GM21423 (cell line): ENCODE results near the gene RAC3.

ENCODE experiments used
- ATAC-seq: cut with Tn5 transposase; IDR thresholded peaks from one replicate; pipeline ENCODE4 v1.9.1; 2021; ENCODE audit warnings: mild to moderate bottlenecking, moderate library complexity; ENCODE audit not compliant: unreplicated experiment

RAC3 gene

DNA sequence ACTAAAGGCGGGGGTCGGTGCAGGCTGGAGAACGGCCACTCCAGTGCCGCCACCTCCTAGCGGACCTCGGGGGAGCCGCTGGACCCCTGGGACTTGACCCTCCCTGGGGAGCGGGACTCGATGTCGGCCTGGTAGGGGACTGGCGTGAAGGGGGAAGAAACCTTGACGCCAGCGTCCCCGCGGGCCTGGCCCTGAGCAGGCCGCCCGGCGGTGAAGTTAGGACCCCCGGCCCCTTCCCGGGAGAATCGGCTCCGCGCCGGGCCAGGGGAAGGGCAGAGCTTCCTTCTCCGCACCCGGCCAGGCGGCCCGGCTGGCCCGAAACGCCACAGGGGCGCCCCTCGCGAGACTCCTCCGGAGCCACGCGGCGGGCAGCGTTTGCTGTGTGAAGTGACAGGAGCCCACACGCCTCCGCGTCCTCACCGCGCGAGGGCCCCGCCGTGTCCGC is 33.7 kb downstream of the RAC3 start:
- ATAC-seq: no peak

DNA sequence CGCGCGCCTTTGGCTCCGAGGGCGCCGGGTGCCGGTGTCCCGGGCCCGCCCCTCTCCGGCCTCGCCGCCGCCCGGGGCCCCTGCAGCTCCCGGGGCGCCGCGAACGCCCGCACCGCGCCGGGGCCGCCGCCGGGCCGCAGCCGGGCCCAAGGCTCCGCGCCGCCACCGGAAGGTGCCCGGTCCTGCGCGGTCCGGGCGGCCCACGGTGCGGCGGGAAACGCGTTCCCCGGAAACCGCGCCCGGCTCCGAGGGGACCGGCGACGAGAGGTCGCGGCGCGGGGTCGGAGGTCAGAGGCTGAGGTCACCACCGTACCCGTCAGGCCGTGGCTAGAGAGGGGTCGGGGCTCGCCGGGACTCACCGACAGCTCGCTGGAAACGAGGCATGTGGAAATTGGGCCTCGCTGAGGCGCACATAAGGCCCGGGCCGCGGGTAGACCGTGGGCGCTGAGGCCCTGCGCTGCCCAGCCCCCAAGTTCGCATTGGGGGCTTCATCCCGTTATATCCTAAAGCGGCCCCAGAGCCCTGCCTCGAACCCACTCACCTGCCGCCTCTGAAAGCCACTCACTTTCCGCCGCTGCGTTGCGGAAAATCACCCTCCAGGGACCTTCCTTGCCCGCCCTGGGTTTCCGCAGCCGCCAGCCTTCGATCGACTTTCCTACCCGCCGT is 34.3 kb downstream of the RAC3 start, which contains the start of gene DUS1L:
Gene DUS1L (minus strand): TSS at position 167 of the 666 bp plus-strand sequence. CDS start 745 bp downstream, outside the sequence.
- ATAC-seq: peak; percentile 67

DNA sequence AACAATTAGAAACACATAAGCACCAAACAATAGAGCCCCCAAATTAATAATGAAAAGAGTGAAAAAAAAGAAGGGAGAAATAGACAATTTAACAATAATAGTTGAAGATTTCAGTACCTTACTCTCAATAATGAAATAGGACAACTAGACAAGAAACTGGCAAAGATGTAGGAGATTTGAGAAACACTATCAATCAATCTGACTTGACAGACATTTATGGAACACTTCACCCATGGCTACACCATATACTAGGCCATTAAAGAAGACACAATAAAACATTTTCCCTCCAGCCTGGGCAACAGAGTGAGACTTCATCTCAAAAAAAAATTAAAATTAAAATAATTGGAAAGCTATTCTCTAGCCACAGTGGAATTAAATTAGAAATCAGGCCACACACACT is 39.1 kb downstream of the RAC3 start:
- ATAC-seq: no peak

DNA sequence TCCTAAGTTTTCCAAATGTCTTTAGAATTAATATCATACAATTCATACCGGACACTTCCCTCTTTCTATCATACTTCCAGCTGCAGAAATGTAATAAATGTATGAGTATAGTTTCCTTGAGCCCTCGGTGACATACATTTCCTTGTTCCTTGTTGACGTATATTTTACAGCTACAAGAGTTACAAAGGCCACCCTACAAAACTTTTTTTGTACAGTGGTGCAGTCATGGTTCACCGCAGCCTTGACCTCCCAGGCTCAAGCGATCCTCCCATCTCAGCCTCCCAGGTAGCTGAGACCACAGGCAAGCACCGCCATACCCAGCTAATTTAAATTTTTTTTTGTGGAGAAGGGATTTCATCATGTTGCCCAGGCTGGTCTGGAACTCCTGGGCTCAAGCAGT is 41.3 kb downstream of the RAC3 start:
- no peak for ATAC-seq

DNA sequence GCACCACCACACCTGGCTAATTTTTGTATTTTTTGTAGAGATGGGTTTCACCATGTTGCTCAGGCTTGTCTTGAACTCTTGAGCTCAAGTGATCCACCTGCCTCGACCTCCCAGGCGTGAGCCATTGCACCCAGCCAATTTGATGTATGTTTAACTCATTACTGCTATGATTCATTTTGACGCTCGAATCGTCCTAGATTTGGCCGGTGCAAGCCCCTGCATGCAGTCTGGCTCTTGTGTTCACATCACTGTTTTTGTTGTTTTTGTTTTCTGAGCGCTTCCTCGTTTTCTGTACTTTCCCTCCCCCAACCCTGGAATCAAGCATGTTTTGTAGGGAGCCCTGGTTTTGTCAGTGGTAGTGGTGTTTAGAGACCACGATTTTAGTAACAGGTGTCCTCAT is 42.0 kb downstream of the RAC3 start:
- ATAC-seq: no peak

DNA sequence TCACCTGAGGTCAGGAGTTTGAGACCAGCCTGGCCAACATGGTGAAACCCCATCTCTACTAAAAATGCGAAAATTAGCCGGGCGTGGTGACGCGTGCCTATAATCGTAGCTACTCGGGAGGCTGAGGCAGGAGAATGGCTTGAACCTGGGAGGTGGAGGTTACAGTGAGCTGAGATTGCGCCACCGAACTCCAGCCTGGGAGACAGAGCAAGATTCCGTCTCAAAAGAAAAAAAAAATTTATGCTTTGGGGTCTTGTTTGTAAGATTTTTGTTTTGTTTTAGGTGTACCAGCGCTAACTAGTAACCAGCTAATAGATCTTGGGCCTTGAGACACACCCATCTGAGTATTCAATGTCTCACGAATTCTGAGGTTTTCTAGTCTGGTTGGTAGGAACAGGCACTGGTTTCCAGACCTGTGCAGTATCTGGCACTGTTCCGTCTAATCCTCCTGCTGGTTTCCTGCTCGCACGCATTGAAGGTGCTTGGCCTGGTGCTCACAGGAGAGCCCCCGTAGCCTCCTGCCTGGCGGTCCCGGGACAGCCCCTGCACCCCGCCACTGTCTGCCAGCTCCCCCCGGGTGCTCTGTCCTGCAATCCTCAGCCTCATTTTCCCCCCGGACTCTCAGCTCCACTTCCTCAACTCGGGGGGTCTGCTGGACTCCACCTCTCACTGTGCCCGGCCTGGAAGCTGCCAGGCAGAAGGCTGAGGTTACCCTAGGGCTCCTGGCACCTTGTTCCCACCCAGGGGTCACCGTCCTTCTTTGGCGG is 44.7 kb downstream of the RAC3 start:
- ATAC-seq: no peak

DNA sequence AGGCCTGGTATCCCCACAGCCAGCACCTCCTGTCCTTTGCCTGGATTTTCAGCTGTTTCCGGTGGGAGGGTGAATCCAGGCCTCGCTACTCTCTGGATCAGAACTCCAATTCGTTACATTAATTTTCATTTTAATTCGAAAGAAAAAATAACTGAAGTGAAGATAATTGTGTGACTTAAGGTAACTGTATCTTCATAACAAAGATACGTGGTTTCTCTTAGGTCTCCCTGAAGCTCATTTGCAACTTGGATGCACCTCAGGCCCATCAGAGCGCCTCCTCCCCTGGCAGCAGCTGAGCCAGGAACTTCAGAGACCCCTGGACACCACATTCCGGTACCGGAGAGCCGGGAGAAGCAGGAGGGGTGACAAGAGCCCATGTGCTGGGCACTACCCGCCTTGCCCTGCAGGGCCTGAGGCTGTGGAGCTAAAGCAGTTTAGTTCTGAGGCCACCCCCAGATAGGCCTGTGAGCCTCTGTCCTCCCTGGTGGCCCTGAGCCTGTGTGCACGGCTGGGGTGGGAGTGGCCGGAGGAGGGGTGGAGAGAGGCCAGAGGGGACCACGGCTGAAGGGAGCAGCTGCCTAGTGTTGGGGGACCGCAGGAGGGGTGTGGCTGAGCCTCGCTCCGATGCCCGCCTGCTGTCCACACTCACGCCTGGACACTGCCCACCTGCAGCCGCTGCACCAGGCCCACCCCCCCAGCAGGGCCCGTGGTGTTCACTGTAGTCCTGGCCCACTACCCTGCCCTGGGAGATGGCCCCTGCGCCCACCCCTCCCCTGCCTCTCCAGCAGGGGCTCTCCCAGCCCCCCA is 45.5 kb downstream of the RAC3 start:
- no peak for ATAC-seq

DNA sequence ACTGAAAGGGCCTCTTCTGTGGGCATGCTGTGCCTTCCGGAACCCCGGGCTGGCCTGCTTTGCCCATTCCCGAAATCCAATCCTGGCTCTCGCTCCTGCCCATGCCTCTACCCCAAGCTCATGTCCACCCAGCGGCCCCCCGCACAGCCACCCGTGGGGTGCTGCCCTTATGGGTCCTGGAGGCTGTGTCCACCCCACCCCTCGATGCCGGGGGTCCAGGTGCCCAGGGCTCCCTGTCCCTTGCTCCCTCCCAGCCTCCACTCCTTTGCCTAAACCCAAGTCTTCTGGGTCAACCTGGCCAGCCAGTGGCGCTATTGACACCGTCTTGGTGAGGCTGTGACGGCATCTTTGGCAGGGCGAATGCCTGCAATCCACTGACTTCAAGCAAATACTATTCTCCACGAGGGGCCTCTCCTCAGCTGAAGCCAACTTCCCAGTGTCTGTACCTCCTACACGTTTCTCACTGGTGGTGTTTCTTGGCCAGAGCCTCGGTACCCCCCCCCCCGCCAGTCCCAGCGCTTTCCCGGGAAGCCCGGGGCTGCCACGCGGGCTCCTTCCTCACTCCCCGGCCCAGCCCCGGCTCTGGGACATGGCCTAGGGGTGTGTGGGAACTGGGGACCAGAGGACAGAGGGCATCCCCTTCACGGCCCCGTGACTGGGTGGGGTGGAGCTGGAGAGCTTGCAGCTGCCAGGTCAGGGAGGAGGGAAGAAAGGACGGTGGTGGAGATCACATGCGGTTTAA is 46.3 kb downstream of the RAC3 start:
- ATAC-seq: no peak

DNA sequence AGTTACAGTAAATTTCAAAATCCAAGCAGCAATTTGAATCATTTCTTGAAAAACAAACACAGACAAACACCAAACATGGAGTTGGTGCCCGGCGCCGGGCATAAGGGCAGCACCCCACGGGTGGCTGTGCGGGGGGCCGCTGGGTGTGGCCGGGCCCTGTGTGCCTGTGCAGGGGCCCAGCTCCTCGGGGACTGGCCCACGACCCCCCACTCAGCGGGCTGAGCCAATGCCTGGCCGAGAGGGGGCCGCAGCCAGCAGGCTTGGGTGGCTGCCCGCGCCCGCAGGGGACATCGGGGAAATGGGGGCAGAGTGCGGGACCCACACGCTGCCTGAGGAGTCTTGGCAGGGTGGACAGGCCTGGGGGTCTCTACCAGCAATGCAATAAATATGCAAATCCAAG is 47.0 kb downstream of the RAC3 start:
- ATAC-seq: no peak

DNA sequence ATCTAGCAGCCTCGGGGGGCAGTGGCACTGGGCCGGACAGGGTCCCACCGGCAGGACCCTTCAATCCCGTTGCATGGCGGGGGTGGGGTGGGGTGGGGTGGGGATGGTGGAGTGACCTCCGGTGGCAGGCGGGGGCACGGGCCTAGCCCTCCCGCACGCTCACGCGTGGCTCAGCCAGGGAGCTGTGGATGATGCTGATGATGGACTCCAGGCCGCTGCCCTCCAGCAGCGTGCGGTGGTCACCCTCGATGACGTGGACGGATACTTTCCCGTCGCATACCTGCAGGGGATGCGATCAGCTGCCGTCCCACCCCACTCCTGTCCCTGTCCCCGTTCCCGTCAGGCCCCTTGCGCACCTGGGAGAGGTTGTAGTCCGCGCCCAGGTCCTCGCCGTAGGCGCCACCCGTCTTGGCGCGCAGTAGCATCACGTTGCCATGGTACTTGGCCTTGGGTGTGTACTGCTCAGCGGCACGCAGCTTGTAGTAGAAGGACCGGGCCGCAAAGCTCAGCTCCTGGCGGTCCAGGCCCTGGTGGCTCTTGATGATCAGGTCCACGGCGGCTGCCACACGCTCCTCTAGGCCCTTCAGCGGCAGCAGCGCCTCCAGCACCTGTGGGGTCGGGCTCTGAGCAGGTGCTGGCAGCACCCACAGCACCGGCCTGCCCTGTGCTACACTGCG is 47.7 kb downstream of the RAC3 start:
- no peak for ATAC-seq

DNA sequence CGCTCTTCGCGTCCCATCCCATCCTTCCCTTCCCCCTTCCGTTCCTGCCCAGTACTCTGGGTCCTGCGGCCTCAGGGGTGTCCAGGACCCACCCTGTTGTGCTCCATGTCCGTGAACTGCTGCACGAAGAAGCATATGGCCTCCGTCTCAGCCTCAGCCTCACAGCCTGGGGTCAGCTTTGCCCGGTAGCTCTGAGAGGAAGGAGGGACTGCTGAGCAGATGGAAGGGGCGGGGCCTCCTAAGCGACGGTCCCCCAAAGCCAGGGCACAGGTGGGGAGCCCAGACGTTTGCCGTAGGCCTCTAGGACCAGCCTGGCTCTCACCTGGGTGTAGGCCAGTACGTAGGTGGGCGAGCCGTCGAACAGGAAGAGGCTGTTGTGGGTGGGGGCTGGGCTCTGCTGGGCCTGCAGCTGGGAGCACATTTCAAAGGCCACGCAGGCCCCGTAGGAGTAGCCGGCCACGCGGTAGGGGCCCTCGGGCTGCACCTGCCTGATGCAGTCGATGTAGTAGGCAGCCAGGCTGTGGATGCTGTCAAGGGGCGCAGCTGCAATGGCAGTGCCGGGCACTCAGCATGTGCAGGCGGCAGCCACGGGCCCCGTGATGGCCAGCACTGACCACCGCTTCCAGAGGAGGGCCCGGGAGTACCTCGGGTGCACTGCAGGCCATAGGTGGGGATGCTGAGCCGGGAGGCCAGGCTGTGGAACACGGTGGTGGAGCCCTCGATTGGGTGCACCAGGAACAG is 48.7 kb downstream of the RAC3 start:
- ATAC-seq: no peak

DNA sequence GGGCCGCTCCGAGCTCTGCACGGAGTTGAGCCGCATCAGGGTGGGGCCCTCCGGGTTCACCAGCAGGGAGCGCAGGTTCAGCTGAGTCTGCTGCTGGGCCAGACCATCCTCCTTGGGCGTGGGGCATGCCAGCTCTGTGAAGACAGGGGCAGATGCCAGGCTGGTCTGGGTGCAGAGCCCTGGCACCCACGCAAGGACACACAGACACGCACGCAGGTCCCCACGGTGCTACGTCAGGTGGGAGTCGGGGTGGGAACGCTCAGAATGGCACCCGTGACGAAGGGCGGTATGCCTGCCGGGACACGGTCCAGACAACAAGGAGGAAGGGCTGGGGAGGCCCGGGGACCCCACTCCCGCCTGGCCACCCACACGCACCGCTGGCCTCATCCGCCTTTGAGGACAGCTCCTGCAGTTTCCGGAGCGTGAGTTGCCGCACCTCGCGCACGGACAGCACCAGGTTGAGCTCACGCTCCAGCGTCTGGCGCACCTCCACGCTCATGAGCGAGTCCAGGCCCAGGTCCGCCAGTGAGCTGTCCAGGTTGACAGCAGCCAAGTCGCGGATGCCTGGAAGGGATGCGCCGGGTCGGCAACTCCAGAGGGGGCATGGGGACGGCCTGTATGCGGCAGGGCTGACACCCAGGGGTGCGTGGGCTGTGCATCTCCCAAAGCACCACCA is 49.4 kb downstream of the RAC3 start:
- ATAC-seq: no peak

DNA sequence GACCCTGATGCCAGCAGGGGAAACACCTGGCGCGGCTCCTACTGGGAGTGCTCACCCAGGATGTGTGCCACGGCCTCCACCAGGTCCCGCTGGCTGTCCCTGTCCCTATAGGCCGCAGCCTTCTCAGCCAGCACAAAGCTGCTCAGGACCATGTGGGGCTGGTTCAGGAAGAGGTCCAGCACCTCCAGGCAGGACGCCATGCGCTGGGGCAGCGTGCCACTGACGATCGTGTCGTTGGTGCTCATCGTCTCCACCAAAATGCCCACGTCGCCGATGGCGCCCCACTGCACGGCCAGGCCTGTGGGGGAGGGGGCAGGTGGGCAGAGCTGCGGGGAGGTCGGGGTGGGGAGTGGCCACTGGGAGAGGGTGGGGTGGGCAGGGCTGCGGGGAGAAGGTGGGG is 50.1 kb downstream of the RAC3 start:
- no peak for ATAC-seq

DNA sequence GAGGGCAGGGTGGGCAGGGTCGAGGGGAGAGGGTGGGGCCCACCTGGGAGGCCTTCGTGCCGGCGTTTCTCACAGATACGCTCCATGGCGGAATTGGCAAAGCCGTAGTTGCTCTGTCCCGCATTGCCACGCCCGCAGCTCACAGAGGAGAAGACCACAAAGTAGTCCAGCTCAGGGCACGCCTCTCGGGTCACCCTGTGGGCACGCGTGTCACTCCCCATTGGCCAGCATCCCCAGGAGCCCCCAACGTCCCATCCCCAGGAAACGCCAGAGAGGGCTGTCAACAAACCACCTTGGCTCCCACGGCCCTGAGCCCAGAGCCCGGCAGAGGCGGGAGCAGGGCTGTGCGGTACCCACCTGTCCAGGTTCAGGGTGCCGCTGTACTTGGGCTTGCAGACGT is 50.5 kb downstream of the RAC3 start:
- no peak for ATAC-seq

DNA sequence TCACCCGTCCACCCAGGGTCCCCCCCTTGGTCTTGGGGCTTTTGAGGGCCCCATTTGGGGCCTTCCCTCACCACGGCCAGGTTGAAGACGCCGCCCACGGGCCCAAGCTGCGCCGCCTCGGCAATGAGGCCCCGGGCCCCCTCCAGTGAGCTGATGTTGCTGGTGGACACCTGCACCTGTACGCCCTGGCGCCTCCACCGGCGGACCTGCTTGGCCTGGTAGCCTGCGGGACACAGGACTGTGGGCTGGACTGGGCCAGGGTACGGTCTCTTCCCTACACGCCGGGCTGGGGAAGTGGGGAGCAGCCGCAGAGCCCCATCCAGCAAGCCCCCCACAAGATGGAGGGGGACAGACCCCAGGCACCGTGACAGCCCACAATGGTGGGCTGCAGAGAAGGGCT is 51.0 kb downstream of the RAC3 start:
- ATAC-seq: no peak

DNA sequence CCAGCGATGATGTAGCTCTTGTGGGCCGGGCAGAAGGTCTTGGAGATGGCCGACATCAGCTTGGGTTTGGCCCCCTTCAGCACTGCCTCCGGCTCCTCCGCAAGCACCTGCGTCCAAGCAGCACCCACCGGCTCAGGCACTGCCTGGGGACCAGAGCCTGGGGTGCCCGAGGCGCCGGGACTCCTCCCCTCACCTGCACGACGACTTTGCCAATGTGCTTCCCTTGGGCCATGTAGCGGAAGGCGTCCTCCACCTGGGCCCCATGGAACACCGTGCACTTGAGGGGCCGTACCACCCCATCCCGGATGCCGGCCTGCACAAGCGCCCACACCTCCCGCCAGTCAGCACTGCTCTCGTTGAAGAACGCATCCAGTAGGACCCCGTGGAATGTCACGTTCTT is 51.5 kb downstream of the RAC3 start:
- ATAC-seq: no peak
